ENCODE data around the gene SLC6A19. TPM values are rescaled to one million over a fixed set of nuclear protein-coding genes. Genes with fewer than 3 reads are reported as not detected.

The SLC6A19 gene
- total RNA-seq, 1 donor from 2014 or later, result not detected

- Histone ChIP-seq H3K27ac (no peak overlapping the region), H3K4me3 (no peak overlapping the region), H3K36me3 (no peaks in the 10 kb centered on the region), H3K9me3 (no peaks in the 10 kb centered on the region), H3K4me1 (no peaks in the 10 kb centered on the region), H3K27me3 (no peaks in the 10 kb centered on the region)
- no peak for DNase-seq (ENCODE audit: extremely low spot score in 2 of 2)
- TF ChIP-seq, protein P1, sequence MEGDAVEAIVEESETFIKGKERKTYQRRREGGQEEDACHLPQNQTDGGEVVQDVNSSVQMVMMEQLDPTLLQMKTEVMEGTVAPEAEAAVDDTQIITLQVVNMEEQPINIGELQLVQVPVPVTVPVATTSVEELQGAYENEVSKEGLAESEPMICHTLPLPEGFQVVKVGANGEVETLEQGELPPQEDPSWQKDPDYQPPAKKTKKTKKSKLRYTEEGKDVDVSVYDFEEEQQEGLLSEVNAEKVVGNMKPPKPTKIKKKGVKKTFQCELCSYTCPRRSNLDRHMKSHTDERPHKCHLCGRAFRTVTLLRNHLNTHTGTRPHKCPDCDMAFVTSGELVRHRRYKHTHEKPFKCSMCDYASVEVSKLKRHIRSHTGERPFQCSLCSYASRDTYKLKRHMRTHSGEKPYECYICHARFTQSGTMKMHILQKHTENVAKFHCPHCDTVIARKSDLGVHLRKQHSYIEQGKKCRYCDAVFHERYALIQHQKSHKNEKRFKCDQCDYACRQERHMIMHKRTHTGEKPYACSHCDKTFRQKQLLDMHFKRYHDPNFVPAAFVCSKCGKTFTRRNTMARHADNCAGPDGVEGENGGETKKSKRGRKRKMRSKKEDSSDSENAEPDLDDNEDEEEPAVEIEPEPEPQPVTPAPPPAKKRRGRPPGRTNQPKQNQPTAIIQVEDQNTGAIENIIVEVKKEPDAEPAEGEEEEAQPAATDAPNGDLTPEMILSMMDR (IDR thresholded peaks at IDR 0.05), result no peak
- no peak for TF ChIP-seq POLR2AphosphoS5 (IDR thresholded peaks at IDR 0.05; ENCODE audit: insufficient read depth in 1 of 2, low read depth in 1 of 2)
- no peak for TF ChIP-seq POLR2A (IDR thresholded peaks at IDR 0.05)
- intact Hi-C loops (cut with DNase I), result no loop called here
Observed at GRCh38 chr5:1222147-1222546, 20.8 kb downstream of the SLC6A19 start.

DNA sequence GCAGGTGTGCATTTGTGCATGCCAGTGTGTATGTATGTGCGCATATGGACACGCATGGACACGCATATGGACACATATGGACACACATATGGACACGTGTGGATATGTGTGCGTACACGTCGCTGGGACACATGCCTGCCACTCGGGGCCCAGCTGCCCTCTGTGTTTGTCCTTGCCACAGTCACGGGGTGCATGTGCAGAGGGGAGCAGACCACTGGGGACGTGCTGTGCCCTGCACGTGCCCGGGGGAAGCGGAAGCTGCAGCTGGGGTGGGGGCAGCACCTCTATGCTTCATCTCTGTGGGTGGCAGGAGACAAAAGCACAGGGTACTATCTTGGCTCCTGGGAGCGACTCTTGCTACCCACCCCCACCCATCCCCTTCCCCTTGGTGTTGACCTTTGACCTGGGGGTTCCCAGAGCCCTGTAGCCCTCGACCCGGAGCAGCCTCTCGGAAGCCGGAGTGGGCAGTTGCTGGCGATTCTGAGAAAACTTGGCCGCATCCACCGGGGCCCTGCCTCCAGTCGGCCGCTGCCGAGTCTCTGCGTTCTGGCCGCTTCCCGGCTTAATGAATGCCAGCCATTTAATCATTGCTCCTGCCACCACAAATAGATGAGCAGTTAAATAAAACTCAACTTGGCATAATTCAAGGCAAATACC is 21.4 kb downstream of the SLC6A19 start:
- H3K9me3 ChIP-seq, result no peaks in the 10 kb centered on the region
- TF ChIP-seq POLR2AphosphoS5 (IDR thresholded peaks at IDR 0.05; ENCODE audit: insufficient read depth in 1 of 2, low read depth in 1 of 2) (no peak), POLR2A (IDR thresholded peaks at IDR 0.05) (no peak)
- TF ChIP-seq, protein P1 (IDR thresholded peaks at IDR 0.05), result no peak
- DNase-seq (ENCODE audit: extremely low spot score in 2 of 2), result no peak
- intact Hi-C loops (cut with DNase I), result no loop called here
- H3K27ac ChIP-seq, result no peak overlapping the region
- H3K4me3 ChIP-seq, result no peak overlapping the region
- no peaks in the 10 kb centered on the region for H3K4me1 ChIP-seq
- no peaks in the 10 kb centered on the region for H3K36me3 ChIP-seq
- H3K27me3 ChIP-seq, result no peaks in the 10 kb centered on the region

DNA sequence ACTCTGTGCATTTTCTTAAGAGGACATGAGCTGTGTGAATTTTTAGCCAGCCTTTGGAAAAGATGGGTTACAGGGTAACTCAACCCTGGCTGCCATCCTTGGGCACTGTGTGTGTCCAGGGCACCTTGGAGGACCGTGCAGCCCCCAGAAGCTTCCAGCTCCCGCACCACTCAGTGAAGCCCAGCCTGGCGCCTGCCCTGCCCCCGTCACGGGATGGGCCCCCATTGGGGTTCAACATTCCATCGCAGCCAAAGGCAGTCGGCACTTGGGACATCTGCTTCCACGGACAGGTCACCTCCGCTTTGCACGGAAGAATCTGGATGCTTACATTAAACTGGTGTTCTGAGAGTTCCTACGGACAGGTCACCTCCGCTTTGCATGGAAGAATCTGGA is 21.9 kb downstream of the SLC6A19 start:
- Histone ChIP-seq H3K9me3 (no peaks in the 10 kb centered on the region), H3K36me3 (no peaks in the 10 kb centered on the region), H3K4me3 (no peak overlapping the region), H3K27me3 (no peaks in the 10 kb centered on the region), H3K27ac (no peak overlapping the region), H3K4me1 (no peaks in the 10 kb centered on the region)
- DNase-seq (ENCODE audit: extremely low spot score in 2 of 2), result no peak
- no peak for TF ChIP-seq POLR2A (IDR thresholded peaks at IDR 0.05)
- TF ChIP-seq POLR2AphosphoS5 (IDR thresholded peaks at IDR 0.05; ENCODE audit: insufficient read depth in 1 of 2, low read depth in 1 of 2), result no peak
- intact Hi-C loops (cut with DNase I), result no loop called here

DNA sequence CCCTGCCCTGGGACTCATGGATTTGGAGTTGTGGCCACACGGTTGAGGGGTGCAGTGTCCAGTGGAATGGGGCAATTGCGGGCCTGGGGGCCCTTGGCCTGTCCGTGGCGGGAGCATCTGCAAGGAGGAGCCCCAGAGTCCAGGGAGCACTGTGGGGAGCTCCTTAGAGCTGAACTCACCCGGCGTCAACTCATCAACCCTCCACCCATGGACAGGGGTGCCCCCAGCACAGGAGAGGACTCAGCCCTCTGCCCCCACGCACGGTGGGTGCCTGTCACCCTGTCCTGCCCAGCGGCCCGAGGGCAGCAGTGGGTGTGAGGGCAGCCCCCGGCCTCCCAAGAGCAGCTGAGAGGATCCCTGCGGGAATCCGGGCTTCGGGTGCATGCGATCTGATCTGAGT is 23.2 kb downstream of the SLC6A19 start:
- Histone ChIP-seq H3K4me3 (no peak overlapping the region), H3K9me3 (no peaks in the 10 kb centered on the region), H3K27me3 (no peaks in the 10 kb centered on the region), H3K36me3 (no peaks in the 10 kb centered on the region), H3K27ac (no peak overlapping the region), H3K4me1 (no peaks in the 10 kb centered on the region)
- no peak for DNase-seq (ENCODE audit: extremely low spot score in 2 of 2)
- TF ChIP-seq, protein P1 (IDR thresholded peaks at IDR 0.05), result no peak
- TF ChIP-seq POLR2AphosphoS5 (IDR thresholded peaks at IDR 0.05; ENCODE audit: insufficient read depth in 1 of 2, low read depth in 1 of 2), result no peak
- no peak for TF ChIP-seq POLR2A (IDR thresholded peaks at IDR 0.05)
- intact Hi-C loops (cut with DNase I), result no loop called here

- Histone ChIP-seq H3K36me3 (no peaks in the 10 kb centered on the region), H3K4me1 (no peaks in the 10 kb centered on the region), H3K9me3 (no peaks in the 10 kb centered on the region), H3K27ac (no peak within 1 kb of the TSS), H3K4me3 (no peak within 1 kb of the TSS), H3K27me3 (no peaks in the 10 kb centered on the region)
- intact Hi-C loops (cut with DNase I), result no loop called here
- no peak for TF ChIP-seq POLR2A (IDR thresholded peaks at IDR 0.05)
- TF ChIP-seq POLR2AphosphoS5 (IDR thresholded peaks at IDR 0.05; ENCODE audit: insufficient read depth in 1 of 2, low read depth in 1 of 2), result no peak
- TF ChIP-seq, protein P1 (IDR thresholded peaks at IDR 0.05), result no peak
- no peak for DNase-seq (ENCODE audit: extremely low spot score in 2 of 2)
Observed at GRCh38 chr5:1225081-1225480, 23.7 kb downstream of the SLC6A19 start, which contains the start of gene SLC6A18. TSS of gene SLC6A18 (plus strand) at chr5:1225381. CDS start at chr5:1225478, 97 bp downstream.
